Measurements from ENCODE around the gene EPHA4.

Gene EPHA4

DNA sequence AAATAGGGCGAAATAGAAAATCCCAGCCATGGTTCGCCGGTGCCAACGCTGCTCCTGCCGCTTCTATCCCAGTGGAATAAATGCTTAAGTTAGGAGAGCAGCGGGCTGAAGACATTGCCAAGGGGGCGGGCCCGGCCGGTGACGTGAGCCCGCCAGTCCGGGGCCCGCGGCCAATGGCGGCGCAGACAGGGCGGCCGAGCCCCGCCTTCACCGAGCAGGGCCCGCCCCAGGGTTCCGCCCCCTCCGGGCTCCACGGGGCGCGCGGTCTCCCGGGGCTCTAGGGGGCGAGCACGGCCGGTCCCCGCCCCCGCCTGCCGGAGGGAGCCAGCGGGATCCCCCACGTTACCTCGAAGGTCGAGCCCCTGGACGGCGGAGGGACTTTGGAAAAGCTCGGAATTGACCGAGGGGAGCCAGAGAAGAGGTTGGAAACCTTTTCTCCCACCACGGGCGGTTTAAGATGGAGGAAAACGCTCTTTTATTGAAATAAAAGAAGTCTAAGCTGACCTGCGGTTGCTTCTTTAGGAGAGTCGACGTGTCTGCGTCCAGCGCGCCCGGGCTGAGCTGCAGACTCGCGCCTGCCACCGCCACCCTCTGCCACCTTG is at the start of gene EPHA4:
Gene EPHA4, minus strand, starts transcription at position 86 of the 602 bp plus-strand sequence. Its CDS starts 56 bp downstream, at position 30.
- Histone ChIP-seq H3K36me3 (replicated peaks) (peaks cover 3% of the 10 kb centered on the region; the same call in 1 of the 2 replicates), H3K4me1 (peaks cover 33% of the 10 kb centered on the region), H3K27me3 (ENCODE audit: low read depth) (no peaks in the 10 kb centered on the region), H3K4me3 (peak within 1 kb of the TSS; percentile 79), H3K9me3 (no peaks in the 10 kb centered on the region)
- in situ Hi-C loops (cut with MboI; ENCODE audit: low sequenced_read_pairs) = loop anchor here (5.0 to 10.0 kb wide), 2 partner anchors 392 to 885 kb away; no protein-coding TSS in a partner anchor
- peak; percentile 90 to 92 for DNase-seq (ENCODE audit: low spot score in 2 of 2)

DNA sequence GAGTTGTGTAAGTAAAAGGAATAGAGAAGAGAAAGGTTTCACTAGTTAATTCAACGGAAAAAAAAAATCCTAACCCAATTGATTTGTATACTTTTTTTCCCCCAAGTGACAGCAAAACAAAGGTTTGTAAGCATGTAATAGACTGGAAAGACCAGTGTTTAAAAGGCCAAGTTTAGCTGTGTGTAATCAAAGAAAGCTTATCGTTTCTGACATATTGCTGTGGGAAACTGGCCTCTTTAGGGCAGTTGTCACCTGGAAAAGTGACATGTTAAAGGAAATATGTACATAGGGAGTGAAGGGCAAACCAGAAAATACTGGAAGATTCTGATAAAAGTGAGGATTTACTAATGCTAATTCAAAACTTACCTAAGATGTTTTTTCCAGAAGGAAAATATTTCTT is 45.9 kb upstream of the EPHA4 start:
- Histone ChIP-seq H3K4me3 (no peak overlapping the region), H3K9me3 (no peaks in the 10 kb centered on the region), H3K27me3 (ENCODE audit: low read depth) (no peaks in the 10 kb centered on the region), H3K4me1 (no peaks in the 10 kb centered on the region), H3K36me3 (replicated peaks) (no peaks in the 10 kb centered on the region)
- in situ Hi-C loops (cut with MboI; ENCODE audit: low sequenced_read_pairs) = no loop called here
- DNase-seq (ENCODE audit: low spot score in 2 of 2) = no peak

DNA sequence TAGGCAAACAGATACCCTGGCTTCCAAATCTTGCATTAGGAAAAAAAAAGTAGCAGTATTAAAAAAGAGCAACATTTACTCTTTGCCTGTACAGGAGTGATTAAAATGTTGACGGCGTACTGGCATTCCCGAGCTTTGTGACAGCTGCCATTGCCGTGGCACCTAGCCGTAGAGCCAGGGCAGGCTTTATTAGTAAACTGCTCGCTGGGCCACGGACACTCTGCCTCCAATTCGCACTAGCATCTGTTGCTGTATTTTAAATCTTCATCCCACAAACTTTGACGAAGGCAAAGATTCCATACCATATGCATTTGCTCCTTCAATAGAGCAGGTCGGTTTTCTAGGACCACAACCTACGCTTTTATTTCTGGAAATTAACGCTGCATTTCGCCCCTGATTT is 44.5 kb upstream of the EPHA4 start:
- Histone ChIP-seq H3K4me3 (no peak overlapping the region), H3K36me3 (replicated peaks) (no peaks in the 10 kb centered on the region), H3K9me3 (no peaks in the 10 kb centered on the region), H3K27me3 (ENCODE audit: low read depth) (no peaks in the 10 kb centered on the region), H3K4me1 (no peaks in the 10 kb centered on the region)
- in situ Hi-C loops (cut with MboI; ENCODE audit: low sequenced_read_pairs) = no loop called here
- no peak for DNase-seq (ENCODE audit: low spot score in 2 of 2)

DNA sequence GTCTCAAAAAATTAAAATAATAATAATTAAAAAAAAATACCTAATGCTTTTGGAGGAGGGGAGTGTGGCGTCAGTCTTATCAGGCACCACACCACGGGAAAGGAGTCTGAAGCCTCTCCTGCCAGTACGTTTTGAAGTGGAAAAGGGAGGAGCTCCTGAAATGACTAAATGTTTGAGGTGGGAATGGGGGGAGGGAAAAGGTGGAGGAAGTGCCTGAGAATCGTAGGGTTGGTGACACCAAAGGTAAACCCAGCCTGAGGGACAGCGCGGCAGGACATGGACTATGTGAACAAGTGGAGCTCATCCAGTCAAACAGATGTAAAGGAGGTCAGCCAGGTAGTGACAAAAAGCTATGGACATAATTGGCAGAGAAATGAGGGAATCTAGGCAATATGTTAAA is 42.2 kb upstream of the EPHA4 start:
- DNase-seq (ENCODE audit: low spot score in 2 of 2) = no peak

DNA sequence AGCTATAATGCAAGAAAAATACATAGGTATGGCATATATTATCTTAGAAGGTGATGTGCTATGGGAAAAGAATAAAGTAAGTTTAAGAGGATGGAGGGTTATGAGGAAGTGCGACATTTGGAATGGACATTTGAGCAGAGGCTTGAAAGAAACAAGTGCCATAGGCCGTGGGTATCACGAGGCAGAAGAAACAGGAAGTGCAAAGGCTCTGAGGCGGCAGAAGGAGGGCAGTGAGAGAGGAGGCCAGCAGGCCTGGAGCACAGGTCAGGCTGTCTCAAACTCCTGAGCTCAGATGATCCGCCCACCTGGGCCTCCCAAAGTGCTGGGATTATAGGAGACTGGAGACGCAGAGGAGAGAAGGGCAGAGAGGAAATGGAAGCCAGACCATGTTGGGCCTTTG is 40.7 kb upstream of the EPHA4 start:
- no peak for DNase-seq (ENCODE audit: low spot score in 2 of 2)
- peaks cover 29% of the 10 kb centered on the region for H3K4me1 ChIP-seq
- no peak overlapping the region for H3K4me3 ChIP-seq
- no peaks in the 10 kb centered on the region for H3K9me3 ChIP-seq
- H3K27me3 ChIP-seq (ENCODE audit: low read depth) = no peaks in the 10 kb centered on the region
- in situ Hi-C loops (cut with MboI; ENCODE audit: low sequenced_read_pairs) = no loop called here
- no peaks in the 10 kb centered on the region for H3K36me3 ChIP-seq (replicated peaks)

More for the DNA sequence above, 42.2 kb upstream of the EPHA4 start:
- H3K4me3 ChIP-seq = no peak overlapping the region
- in situ Hi-C loops (cut with MboI; ENCODE audit: low sequenced_read_pairs) = no loop called here
- H3K36me3 ChIP-seq (replicated peaks) = no peaks in the 10 kb centered on the region
- peaks cover 19% of the 10 kb centered on the region for H3K4me1 ChIP-seq
- H3K27me3 ChIP-seq (ENCODE audit: low read depth) = no peaks in the 10 kb centered on the region
- no peaks in the 10 kb centered on the region for H3K9me3 ChIP-seq

DNA sequence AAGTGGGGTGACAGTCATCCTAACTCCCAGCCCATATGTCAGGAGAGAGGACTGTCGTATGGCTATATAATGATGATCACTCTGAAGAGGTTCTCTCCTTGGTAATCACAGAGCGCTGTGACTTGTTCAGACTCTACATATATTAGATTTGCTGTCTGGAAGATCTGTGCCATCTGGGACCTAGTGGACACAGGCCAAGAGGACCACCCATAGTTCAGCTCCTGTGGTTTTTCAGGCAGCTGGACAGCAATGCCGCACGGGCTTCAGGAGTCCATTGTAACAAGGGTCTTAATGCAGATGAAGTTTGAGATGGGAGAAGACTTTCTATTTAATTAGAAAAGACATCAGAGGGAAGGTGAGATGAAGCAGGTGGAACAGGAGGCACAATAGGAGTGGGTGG is 40.1 kb upstream of the EPHA4 start:
- H3K27me3 ChIP-seq (ENCODE audit: low read depth) = no peaks in the 10 kb centered on the region
- H3K4me1 ChIP-seq = peaks cover 36% of the 10 kb centered on the region
- in situ Hi-C loops (cut with MboI; ENCODE audit: low sequenced_read_pairs) = no loop called here
- H3K9me3 ChIP-seq = no peaks in the 10 kb centered on the region
- no peak overlapping the region for H3K4me3 ChIP-seq
- no peak for DNase-seq (ENCODE audit: low spot score in 2 of 2)
- H3K36me3 ChIP-seq (replicated peaks) = no peaks in the 10 kb centered on the region

DNA sequence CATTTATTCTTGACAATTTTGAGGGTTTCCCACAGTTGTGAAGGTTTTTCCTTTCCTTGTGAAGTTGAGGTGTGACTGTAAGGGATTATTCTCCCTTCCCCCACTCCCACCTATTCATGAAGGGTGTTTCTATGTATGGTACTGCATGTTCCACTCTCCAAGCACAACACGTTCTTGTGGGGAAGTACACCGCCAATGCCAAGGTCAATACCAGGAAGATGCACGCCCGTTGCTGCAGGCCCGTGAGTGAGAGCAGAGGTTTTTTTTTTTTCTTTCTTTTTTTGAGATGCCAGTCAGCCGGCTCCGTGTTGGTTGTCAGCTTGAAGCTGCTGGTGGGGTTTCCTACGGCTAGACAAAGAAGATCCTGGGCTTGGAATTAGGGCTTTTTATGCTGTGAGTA is 38.6 kb upstream of the EPHA4 start:
- peak in 1 of 2 experiments; percentile 35 for DNase-seq (ENCODE audit: low spot score in 2 of 2)
- in situ Hi-C loops (cut with MboI; ENCODE audit: low sequenced_read_pairs) = no loop called here
- peaks cover 49% of the 10 kb centered on the region for H3K4me1 ChIP-seq
- H3K27me3 ChIP-seq (ENCODE audit: low read depth) = no peaks in the 10 kb centered on the region
- H3K4me3 ChIP-seq = no peak overlapping the region
- H3K36me3 ChIP-seq (replicated peaks) = no peaks in the 10 kb centered on the region
- H3K9me3 ChIP-seq = no peaks in the 10 kb centered on the region

DNA sequence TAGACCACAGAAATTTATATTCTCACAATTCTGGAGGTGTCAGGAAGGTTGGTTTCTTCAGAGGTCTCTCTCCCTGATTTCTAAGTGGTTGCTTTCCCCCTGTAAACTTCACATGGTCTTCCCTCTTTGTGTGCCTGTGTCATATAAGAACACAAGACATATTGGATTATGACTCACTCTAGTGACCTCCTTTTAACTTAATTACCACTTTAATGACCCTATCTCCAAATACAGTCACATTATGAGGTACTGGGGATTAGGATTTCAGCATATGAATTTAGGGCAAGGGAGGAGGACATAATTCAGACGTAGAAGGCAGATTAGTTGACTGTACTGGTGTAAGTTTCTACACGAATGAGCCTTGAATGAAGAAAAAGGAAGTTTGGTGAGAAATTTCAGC is 38.2 kb upstream of the EPHA4 start:
- in situ Hi-C loops (cut with MboI; ENCODE audit: low sequenced_read_pairs) = no loop called here
- DNase-seq (ENCODE audit: low spot score in 2 of 2) = peak; percentile 24 to 99
- no peaks in the 10 kb centered on the region for H3K9me3 ChIP-seq

DNA sequence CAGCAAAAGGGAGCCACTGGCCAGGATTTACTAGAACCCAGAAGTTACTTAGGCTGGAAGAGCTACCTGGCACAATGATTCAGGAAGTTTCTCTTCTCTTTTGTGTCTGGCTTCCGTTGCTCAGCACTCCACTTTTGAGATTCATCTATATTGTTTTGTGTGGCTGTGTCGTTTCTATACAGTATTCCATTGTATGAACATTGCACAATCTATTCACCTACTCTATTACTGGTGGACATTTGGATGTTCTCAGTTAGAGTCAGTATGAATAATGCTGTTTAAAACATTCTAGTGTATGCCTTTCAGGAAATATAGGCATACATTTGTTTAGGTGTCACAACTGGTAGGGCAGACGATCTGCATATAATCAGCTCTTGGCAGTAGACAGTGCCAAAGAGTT is 36.3 kb upstream of the EPHA4 start:
- no peak for DNase-seq (ENCODE audit: low spot score in 2 of 2)
- Histone ChIP-seq H3K36me3 (replicated peaks) (no peaks in the 10 kb centered on the region), H3K27me3 (ENCODE audit: low read depth) (no peaks in the 10 kb centered on the region), H3K4me3 (no peak overlapping the region), H3K9me3 (no peaks in the 10 kb centered on the region), H3K4me1 (peaks cover 70% of the 10 kb centered on the region)
- in situ Hi-C loops (cut with MboI; ENCODE audit: low sequenced_read_pairs) = no loop called here

More for the DNA sequence above, 38.2 kb upstream of the EPHA4 start:
- Histone ChIP-seq H3K36me3 (replicated peaks) (no peaks in the 10 kb centered on the region), H3K27me3 (ENCODE audit: low read depth) (no peaks in the 10 kb centered on the region), H3K4me3 (no peak overlapping the region), H3K4me1 (peaks cover 53% of the 10 kb centered on the region)

DNA sequence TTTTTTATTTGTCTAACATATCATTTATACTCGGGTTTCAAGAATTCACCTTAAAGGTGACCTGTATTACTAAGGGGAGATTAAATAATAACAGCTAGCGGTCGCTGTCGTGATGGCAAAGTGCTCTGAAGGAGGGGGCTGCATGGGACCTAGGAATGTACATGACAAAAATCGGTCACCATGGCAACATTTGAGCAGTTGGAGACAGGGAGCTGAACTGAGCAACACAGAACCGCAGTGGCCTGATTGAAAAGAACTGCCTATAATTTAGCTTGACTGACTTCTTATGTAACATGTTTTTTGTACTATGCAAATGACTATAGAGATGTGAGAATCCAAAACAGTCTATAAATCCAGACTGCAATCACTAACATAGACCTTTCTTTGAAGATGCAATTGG is 34.3 kb upstream of the EPHA4 start:
- Histone ChIP-seq H3K4me3 (no peak overlapping the region), H3K36me3 (replicated peaks) (no peaks in the 10 kb centered on the region), H3K27me3 (ENCODE audit: low read depth) (no peaks in the 10 kb centered on the region), H3K4me1 (peaks cover 74% of the 10 kb centered on the region), H3K9me3 (no peaks in the 10 kb centered on the region)
- peak; percentile 89 to 95 for DNase-seq (ENCODE audit: low spot score in 2 of 2)
- in situ Hi-C loops (cut with MboI; ENCODE audit: low sequenced_read_pairs) = no loop called here

DNA sequence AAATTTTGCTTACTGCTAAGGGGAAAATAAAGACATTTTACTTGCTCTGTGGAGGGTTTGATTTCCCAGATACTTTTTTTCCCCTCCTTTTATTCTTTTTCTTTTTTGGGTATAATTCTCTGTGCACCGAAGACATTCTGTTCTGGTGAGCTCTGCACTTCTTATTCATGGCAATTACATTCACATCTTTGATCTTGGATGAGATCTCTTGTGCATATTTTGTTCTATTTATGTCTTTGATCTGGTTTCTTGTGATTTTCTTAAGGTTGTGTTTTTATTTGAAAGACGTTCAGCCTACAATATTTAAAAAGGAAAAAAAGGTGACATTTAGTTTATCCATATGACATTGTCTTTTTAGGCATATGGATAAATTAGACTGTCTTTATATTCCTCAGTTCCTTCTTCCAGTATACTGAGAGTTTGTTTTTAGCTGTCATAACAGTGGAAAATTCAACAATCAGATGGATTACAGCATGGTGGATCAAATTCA is 33.7 kb upstream of the EPHA4 start:
- H3K4me3 ChIP-seq = no peak overlapping the region
- no peaks in the 10 kb centered on the region for H3K9me3 ChIP-seq
- no peaks in the 10 kb centered on the region for H3K36me3 ChIP-seq (replicated peaks)
- no peaks in the 10 kb centered on the region for H3K27me3 ChIP-seq (ENCODE audit: low read depth)
- H3K4me1 ChIP-seq = peaks cover 68% of the 10 kb centered on the region
- in situ Hi-C loops (cut with MboI; ENCODE audit: low sequenced_read_pairs) = no loop called here
- DNase-seq (ENCODE audit: low spot score in 2 of 2) = no peak

DNA sequence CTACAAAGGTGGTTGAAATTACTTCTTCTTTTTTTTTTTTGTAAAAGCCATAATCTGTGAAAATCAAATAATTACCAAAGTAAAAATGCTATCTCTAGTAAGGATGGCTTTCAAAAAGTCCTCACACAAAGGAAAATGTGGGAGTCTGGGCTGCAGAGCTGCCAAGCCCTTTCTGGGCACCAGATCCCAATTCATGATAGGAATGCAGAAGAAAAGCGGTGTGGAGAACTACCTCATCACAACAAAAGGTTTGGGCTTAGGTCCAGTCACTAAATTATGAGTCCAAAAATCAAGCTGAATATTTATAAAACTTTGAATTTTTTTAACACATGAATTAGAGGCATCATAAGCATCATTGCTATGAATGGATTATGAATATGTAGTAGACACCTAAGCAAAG is 30.8 kb upstream of the EPHA4 start:
- H3K4me3 ChIP-seq = no peak overlapping the region
- peaks cover 48% of the 10 kb centered on the region for H3K4me1 ChIP-seq
- no peaks in the 10 kb centered on the region for H3K9me3 ChIP-seq
- H3K36me3 ChIP-seq (replicated peaks) = no peaks in the 10 kb centered on the region
- H3K27me3 ChIP-seq (ENCODE audit: low read depth) = no peaks in the 10 kb centered on the region
- DNase-seq (ENCODE audit: low spot score in 2 of 2) = no peak
- in situ Hi-C loops (cut with MboI; ENCODE audit: low sequenced_read_pairs) = no loop called here

DNA sequence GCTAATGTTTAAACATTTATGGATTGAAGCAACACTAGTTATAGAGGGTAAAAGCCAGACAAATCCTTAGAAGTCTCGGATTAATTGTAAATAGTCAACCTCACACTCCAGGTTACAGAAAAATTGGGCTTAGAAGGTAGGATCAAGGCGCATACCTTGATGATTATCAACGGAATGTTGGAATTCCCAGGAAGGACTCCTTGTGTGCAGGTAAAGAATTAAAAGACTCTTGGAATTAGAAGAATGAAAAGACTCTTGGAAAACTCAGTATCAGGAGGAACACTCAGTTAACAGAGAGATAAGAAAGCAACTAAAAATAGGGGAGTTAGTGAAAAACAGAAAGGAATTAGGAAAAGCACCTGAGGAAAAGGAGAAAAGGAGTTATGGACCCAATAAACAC is 29.3 kb upstream of the EPHA4 start:
- in situ Hi-C loops (cut with MboI; ENCODE audit: low sequenced_read_pairs) = no loop called here
- no peak for DNase-seq (ENCODE audit: low spot score in 2 of 2)
- Histone ChIP-seq H3K4me3 (no peak overlapping the region), H3K36me3 (replicated peaks) (no peaks in the 10 kb centered on the region), H3K4me1 (peaks cover 39% of the 10 kb centered on the region), H3K27me3 (ENCODE audit: low read depth) (no peaks in the 10 kb centered on the region), H3K9me3 (no peaks in the 10 kb centered on the region)

DNA sequence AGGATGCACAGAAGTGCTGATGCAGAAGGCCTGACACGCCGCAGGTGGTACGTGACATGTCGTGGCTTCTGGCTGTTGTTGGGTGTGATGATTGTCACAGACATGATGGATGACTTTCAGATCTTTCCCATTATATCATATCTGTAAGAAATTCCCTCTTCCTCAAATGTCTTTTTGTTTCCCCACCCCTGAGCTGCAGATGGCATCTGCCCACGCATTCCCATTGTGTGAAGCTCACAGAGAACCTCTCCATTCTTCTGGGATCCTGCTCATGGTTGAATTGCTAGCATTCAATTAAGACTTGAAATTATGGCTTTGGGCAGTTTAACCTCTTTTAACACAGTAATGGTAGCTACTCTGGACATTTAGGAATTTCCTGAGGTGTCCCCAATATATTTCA is 28.3 kb upstream of the EPHA4 start:
- DNase-seq (ENCODE audit: low spot score in 2 of 2) = no peak
- Histone ChIP-seq H3K4me1 (peaks cover 31% of the 10 kb centered on the region), H3K4me3 (no peak overlapping the region), H3K36me3 (replicated peaks) (no peaks in the 10 kb centered on the region), H3K9me3 (no peaks in the 10 kb centered on the region), H3K27me3 (ENCODE audit: low read depth) (no peaks in the 10 kb centered on the region)
- in situ Hi-C loops (cut with MboI; ENCODE audit: low sequenced_read_pairs) = no loop called here

DNA sequence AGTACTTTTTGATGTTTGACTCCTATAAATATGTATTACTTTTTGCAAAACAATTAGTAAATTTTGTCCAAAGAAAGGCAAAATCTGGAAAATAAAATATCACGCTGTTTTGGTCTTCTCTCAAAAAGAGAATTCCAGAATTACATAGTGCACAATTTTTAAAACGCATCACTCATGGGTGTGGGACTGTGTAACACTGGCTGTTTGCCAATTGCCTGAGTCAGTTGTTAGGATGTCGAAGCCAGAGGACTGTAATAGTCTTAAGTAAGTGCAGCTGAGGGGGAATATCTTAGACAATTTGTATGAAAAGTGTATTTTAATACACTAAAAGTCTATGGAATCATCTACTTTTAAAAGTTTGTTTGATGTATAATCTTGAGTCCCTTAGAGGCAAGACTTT is 24.1 kb upstream of the EPHA4 start:
- in situ Hi-C loops (cut with MboI; ENCODE audit: low sequenced_read_pairs) = no loop called here

More for the DNA sequence above, 24.1 kb upstream of the EPHA4 start:
- no peak for DNase-seq (ENCODE audit: low spot score in 2 of 2)
- Histone ChIP-seq H3K27me3 (ENCODE audit: low read depth) (no peaks in the 10 kb centered on the region), H3K36me3 (replicated peaks) (no peaks in the 10 kb centered on the region), H3K4me3 (no peak overlapping the region), H3K9me3 (no peaks in the 10 kb centered on the region), H3K4me1 (peaks cover 8% of the 10 kb centered on the region)

All from HAP-1 (cell line).